ENCODE data around the gene OPTC. TPM values are rescaled to one million over a fixed set of nuclear protein-coding genes. Genes with fewer than 3 reads are reported as not detected.
A peak's percentile ranks its signal among the peaks of the same experiment; 100 is the strongest.

The OPTC gene
- total and polyA plus RNA-seq, 12 donors = 0.07 TPM; not detected in 11

DNA sequence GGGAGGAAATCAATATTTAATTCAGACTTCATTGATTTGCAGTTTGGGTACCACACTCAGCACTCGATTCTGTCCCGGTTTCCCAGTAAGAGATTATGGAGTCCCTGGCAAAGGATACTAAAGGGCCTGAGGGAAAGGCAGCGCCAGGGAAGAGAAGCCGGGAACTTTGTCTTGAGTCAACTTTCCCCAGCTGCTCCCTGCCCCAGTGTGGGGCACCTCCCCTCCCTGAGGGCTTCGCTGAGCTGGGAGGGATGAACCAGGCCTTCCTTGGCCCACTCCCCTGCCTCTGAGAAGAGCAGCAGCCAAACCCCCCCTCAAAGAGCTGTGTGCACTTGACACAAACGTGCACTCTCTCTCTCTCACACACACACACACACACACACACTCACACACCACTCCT, 32.6 kb downstream of the OPTC start:
- peaks cover 0 to 5% of the 10 kb centered on the region in 2 donors for H3K4me1 ChIP-seq (replicated peaks in 1 of 2)
- no peaks in the 10 kb centered on the region for H3K36me3 ChIP-seq (replicated peaks in 1 of 2)
- no peaks in the 10 kb centered on the region for H3K27me3 ChIP-seq
- H3K9me3 ChIP-seq (replicated peaks in 1 of 3) = no peaks in the 10 kb centered on the region
- intact Hi-C loops (cut with DNase I) = no loop called here
- no peak for TF ChIP-seq POLR2A (IDR thresholded peaks at IDR 0.05)
- TF ChIP-seq, protein P1, sequence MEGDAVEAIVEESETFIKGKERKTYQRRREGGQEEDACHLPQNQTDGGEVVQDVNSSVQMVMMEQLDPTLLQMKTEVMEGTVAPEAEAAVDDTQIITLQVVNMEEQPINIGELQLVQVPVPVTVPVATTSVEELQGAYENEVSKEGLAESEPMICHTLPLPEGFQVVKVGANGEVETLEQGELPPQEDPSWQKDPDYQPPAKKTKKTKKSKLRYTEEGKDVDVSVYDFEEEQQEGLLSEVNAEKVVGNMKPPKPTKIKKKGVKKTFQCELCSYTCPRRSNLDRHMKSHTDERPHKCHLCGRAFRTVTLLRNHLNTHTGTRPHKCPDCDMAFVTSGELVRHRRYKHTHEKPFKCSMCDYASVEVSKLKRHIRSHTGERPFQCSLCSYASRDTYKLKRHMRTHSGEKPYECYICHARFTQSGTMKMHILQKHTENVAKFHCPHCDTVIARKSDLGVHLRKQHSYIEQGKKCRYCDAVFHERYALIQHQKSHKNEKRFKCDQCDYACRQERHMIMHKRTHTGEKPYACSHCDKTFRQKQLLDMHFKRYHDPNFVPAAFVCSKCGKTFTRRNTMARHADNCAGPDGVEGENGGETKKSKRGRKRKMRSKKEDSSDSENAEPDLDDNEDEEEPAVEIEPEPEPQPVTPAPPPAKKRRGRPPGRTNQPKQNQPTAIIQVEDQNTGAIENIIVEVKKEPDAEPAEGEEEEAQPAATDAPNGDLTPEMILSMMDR (IDR thresholded peaks at IDR 0.05) = no peak
- no peak overlapping the region for H3K4me3 ChIP-seq
- no peak for DNase-seq
- no peak overlapping the region for H3K27ac ChIP-seq
- WGBS, 4 donors = 76 to 85% (median 78%) methylated on average over 5 to 6 of the region's 6 CpGs

DNA sequence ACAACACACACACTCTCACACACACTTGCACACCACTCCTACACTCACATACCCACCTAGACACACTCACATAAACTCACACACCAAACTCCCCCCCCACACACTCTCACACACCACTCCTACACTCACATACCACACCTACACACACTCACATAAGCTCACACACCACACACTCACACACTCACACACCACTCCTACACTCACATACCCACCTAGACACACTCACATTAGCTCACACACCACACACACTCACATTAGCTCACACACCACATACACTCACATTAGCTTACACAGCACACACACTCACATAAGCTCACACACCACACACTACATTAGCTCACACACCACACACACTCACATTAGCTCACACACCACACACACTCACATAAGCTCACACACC, 33.1 kb downstream of the OPTC start:
- H3K4me1 ChIP-seq (replicated peaks in 1 of 2) = peaks cover 0 to under 1% of the 10 kb centered on the region in 2 donors
- intact Hi-C loops (cut with DNase I) = no loop called here

DNA sequence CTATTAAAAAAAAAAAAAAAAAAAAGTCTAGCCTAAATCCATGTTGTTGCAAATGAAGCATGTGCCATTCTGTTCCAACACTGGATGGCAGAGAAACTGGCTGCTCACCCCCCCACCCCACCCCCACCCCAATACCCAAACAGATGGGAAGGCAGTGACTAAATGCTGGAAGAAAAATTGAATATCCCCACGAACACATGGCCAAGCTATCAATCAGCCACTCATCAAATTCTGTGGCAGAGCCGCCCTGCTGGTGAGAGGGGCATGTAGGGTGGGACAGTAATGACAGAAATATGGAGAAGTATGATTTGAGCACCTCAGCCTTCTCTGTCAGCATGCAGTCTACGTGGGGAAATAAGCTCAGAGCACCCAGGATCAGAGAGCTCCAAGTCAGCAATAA, 34.1 kb downstream of the OPTC start:
- Histone ChIP-seq H3K4me1 (replicated peaks in 1 of 2) (no peaks in the 10 kb centered on the region), H3K27me3 (no peaks in the 10 kb centered on the region), H3K36me3 (replicated peaks in 1 of 2) (no peaks in the 10 kb centered on the region), H3K4me3 (no peak overlapping the region), H3K27ac (no peak overlapping the region), H3K9me3 (replicated peaks in 1 of 3) (no peaks in the 10 kb centered on the region)
- intact Hi-C loops (cut with DNase I) = no loop called here
- WGBS, 4 donors = 88 to 93% (median 91%) methylated on average over 3 of the region's 3 CpGs
- DNase-seq = no peak
- TF ChIP-seq, protein P1 (IDR thresholded peaks at IDR 0.05) = no peak
- no peak for TF ChIP-seq POLR2A (IDR thresholded peaks at IDR 0.05)

More for the DNA sequence above, 33.1 kb downstream of the OPTC start:
- Histone ChIP-seq H3K4me3 (no peak overlapping the region), H3K27me3 (no peaks in the 10 kb centered on the region), H3K36me3 (replicated peaks in 1 of 2) (no peaks in the 10 kb centered on the region), H3K27ac (no peak overlapping the region), H3K9me3 (replicated peaks in 1 of 3) (no peaks in the 10 kb centered on the region)
- TF ChIP-seq POLR2A (IDR thresholded peaks at IDR 0.05) = no peak
- TF ChIP-seq, protein P1 (IDR thresholded peaks at IDR 0.05) = no peak
- no peak for DNase-seq

DNA sequence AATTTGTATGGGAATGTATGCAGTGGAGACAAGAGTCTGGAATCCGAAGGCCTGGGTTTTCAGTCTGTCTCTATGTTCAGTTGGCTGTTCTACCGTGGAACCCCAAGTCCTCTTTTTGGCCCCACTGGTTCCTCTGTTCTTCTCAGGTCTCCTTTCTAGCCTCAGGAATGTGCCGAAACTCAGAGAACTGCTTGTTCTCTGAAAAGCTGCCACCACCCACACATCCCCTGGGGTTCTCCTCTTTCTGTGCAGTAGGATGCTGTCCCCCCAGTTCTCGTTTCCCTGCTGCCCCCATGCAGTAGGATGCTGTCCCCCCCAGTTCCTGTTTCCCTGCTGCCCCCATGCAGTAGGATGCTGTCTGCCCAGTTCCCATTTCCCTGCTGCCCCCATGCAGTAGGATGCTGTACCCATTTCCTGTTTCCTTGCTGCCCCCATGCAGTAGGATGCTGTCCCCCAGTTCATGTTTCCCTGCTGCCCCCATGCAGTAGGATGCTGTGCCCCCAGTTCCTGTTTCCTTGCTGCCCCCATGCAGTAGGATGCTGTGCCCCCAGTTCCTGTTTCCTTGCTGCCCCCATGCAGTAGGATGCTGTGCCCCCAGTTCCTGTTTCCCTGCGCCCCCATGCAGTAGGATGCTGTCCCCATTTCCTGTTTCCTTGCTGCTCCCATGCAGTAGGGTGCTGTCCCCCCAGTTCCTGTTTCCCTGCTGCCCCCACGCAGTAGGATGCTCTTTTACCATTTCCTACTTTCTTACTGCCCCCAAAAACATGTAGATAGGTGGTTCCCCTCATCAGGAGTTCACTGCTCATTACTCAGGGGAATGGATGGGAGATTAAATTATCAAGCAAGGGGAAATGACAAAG, 35.3 kb downstream of the OPTC start:
- 73 to 78% (median 75%) methylated on average over 6 of the region's 6 CpGs for WGBS, 4 donors
- Histone ChIP-seq H3K4me3 (no peak overlapping the region), H3K9me3 (replicated peaks in 1 of 3) (no peaks in the 10 kb centered on the region), H3K27me3 (no peaks in the 10 kb centered on the region), H3K27ac (no peak overlapping the region), H3K36me3 (replicated peaks in 1 of 2) (no peaks in the 10 kb centered on the region), H3K4me1 (replicated peaks in 1 of 2) (no peaks in the 10 kb centered on the region)
- DNase-seq = peak in 1 of 7 donors; percentile 6
- intact Hi-C loops (cut with DNase I) = no loop called here
- TF ChIP-seq POLR2A (IDR thresholded peaks at IDR 0.05) = no peak
- TF ChIP-seq, protein P1 (IDR thresholded peaks at IDR 0.05) = no peak
